ENCODE data around the gene CTNNBL1. TPM values are rescaled to one million over a fixed set of nuclear protein-coding genes. Genes with fewer than 3 reads are reported as not detected.

Gene CTNNBL1
- total and polyA plus RNA-seq, 2 experiments from 2014 or later: 27.6 to 55.0 TPM

DNA sequence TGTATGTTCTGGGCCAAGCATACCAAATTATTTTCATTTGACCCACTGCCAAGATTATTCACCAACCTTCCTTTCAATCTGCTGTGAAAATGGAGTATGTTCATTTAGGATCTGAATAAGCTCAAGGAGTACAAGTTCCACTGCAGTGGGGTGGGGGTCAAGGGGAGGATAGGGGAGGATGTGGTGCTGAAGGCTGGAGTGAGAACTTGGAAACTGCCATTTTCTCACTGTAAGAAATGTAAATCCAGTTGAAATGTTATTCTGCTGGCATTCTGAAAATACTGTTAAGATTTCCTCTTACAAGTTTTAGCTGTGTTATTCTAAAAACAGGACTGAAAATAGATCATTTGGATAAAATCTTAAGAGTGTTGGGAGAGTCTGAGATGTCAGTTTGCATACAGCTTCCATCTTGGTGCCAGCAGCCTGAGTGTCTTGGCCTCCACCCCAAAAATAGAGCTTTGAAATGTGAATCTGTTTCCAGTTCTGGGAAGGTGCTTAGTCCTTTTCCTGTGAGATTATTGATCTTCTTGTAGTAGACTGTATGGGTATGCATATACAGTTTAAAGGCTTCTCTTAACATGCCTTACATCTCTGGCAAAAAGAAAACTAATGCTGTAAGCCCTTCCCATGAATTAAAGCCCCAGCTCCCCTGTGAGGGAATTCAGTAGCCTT is 84.3 kb downstream of the CTNNBL1 start:
- Histone ChIP-seq H3K4me1 (ENCODE audit: insufficient read depth) (no peaks in the 10 kb centered on the region), H3K9me2 (replicated peaks; ENCODE audit: insufficient read depth) (no peaks in the 10 kb centered on the region), H3K79me2 (no peaks in the 10 kb centered on the region), H3K36me3 (replicated peaks; ENCODE audit: insufficient read depth, low read depth) (no peaks in the 10 kb centered on the region), H4K20me1 (ENCODE audit: insufficient read depth, poor library complexity, severe bottlenecking) (no peaks in the 10 kb centered on the region), H3K9me3 (ENCODE audit: low read depth) (no peaks in the 10 kb centered on the region), H2AFZ (no peak overlapping the region), H3K4me3 (no peak overlapping the region), H3K27me3 (no peaks in the 10 kb centered on the region), H3K4me2 (no peak overlapping the region), H3K27ac (no peak overlapping the region)
- DNase-seq (ENCODE audit: low spot score): no peak
- TF ChIP-seq EZH2 (IDR thresholded peaks at IDR 0.05; ENCODE audit: borderline replicate concordance): no peak
- TF ChIP-seq EZH2phosphoT487 (IDR thresholded peaks at IDR 0.05; ENCODE audit: low read depth, severe bottlenecking, unreplicated experiment): no peak
- TF ChIP-seq, protein P1, sequence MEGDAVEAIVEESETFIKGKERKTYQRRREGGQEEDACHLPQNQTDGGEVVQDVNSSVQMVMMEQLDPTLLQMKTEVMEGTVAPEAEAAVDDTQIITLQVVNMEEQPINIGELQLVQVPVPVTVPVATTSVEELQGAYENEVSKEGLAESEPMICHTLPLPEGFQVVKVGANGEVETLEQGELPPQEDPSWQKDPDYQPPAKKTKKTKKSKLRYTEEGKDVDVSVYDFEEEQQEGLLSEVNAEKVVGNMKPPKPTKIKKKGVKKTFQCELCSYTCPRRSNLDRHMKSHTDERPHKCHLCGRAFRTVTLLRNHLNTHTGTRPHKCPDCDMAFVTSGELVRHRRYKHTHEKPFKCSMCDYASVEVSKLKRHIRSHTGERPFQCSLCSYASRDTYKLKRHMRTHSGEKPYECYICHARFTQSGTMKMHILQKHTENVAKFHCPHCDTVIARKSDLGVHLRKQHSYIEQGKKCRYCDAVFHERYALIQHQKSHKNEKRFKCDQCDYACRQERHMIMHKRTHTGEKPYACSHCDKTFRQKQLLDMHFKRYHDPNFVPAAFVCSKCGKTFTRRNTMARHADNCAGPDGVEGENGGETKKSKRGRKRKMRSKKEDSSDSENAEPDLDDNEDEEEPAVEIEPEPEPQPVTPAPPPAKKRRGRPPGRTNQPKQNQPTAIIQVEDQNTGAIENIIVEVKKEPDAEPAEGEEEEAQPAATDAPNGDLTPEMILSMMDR (IDR thresholded peaks at IDR 0.05; ENCODE audit: poor library complexity): no peak

DNA sequence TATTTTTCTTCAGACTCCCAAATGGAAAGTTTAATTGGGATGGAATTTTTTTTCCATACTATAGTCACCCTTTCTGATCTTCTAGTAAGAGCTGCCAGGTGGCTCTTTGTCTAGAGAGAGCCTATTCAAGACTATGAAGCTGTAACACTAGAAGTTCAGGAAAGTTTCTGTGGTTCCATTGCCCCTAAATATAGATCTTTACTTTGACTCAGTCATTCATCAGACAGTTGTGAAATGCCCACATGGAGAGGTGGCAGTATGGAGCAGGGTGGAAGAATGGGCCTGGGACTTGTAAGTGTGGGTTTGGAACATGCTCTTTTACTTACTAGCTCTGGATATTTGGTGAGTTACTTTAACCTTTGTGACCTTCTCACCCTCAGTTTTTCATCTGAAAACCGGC is 87.8 kb downstream of the CTNNBL1 start:
- Histone ChIP-seq H4K20me1 (ENCODE audit: insufficient read depth, poor library complexity, severe bottlenecking) (no peaks in the 10 kb centered on the region), H3K9me2 (replicated peaks; ENCODE audit: insufficient read depth) (no peaks in the 10 kb centered on the region), H3K4me1 (ENCODE audit: insufficient read depth) (no peaks in the 10 kb centered on the region), H3K36me3 (replicated peaks; ENCODE audit: insufficient read depth, low read depth) (no peaks in the 10 kb centered on the region), H3K4me2 (no peak overlapping the region), H3K27me3 (no peaks in the 10 kb centered on the region), H3K79me2 (no peaks in the 10 kb centered on the region), H3K4me3 (no peak overlapping the region), H3K9me3 (ENCODE audit: low read depth) (no peaks in the 10 kb centered on the region), H3K27ac (no peak overlapping the region), H2AFZ (no peak overlapping the region)
- 87% methylated on average over 1 of the region's 1 CpG for WGBS (ENCODE audit: low lambda C conversion rate, missing lambda C conversion rate)
- no peak for DNase-seq (ENCODE audit: low spot score)
- TF ChIP-seq, protein P1 (IDR thresholded peaks at IDR 0.05; ENCODE audit: poor library complexity): no peak
- no peak for TF ChIP-seq EZH2phosphoT487 (IDR thresholded peaks at IDR 0.05; ENCODE audit: low read depth, severe bottlenecking, unreplicated experiment)
- TF ChIP-seq EZH2 (IDR thresholded peaks at IDR 0.05; ENCODE audit: borderline replicate concordance): no peak

DNA sequence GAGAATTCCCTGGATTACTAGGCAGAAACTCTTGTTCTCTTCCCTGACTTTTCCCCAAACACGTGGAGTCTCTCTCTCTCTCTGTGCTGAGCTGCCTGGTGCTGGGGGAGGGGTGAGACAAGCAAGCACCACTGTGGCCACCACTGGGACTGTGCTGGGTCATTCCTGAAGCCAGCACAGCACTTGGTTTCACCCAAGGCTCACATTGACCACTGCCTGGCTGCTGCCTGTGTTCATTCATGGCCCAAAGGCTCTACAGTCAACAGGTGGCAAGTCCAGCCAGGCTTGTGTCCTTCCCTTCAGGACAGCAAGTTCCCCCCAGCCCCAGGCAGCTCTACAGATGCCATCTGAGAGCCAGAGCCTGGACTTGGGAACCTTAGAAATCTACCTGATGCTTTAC is 92.2 kb downstream of the CTNNBL1 start:
- Histone ChIP-seq H3K4me2 (no peak overlapping the region), H3K27me3 (no peaks in the 10 kb centered on the region), H3K9me2 (replicated peaks; ENCODE audit: insufficient read depth) (no peaks in the 10 kb centered on the region), H3K9me3 (ENCODE audit: low read depth) (no peaks in the 10 kb centered on the region), H3K27ac (no peak overlapping the region), H3K4me1 (ENCODE audit: insufficient read depth) (no peaks in the 10 kb centered on the region), H3K4me3 (no peak overlapping the region), H3K36me3 (replicated peaks; ENCODE audit: insufficient read depth, low read depth) (no peaks in the 10 kb centered on the region), H2AFZ (no peak overlapping the region), H3K79me2 (no peaks in the 10 kb centered on the region), H4K20me1 (ENCODE audit: insufficient read depth, poor library complexity, severe bottlenecking) (no peaks in the 10 kb centered on the region)
- DNase-seq (ENCODE audit: low spot score): no peak
- WGBS (ENCODE audit: low lambda C conversion rate, missing lambda C conversion rate): 50% methylated on average over 1 of the region's 1 CpG
- TF ChIP-seq EZH2phosphoT487 (IDR thresholded peaks at IDR 0.05; ENCODE audit: low read depth, severe bottlenecking, unreplicated experiment) (no peak), EZH2 (IDR thresholded peaks at IDR 0.05; ENCODE audit: borderline replicate concordance) (no peak)
- TF ChIP-seq, protein P1 (IDR thresholded peaks at IDR 0.05; ENCODE audit: poor library complexity): no peak

All from hepatocyte (in vitro differentiated cells).